H9 (cell line): Measurements from ENCODE around the gene SH2D6. TPM values are rescaled to one million over a fixed set of nuclear protein-coding genes. Genes with fewer than 3 reads are reported as not detected.

ENCODE experiments used
- DNase-seq: peaks from one replicate; pipeline ENCODE4 v3.0.0-alpha.2; 2017
- H2AFZ ChIP-seq: one replicate; pipeline ENCODE4 v1.6.1; 2013; ENCODE audit warnings: mild to moderate bottlenecking, low read length, control low read depth, moderate library complexity
- H2AK5ac ChIP-seq: 2 replicates; pipeline ENCODE4 v1.6.1; 2013; ENCODE audit warnings: low read length, control low read depth, mixed read lengths; ENCODE audit not compliant: insufficient read length
- H2BK120ac ChIP-seq: one replicate; pipeline ENCODE4 v1.6.1; 2013; ENCODE audit warnings: low read depth, mild to moderate bottlenecking, low read length, control low read depth, inconsistent platforms; ENCODE audit not compliant: poor library complexity, severe bottlenecking
- H2BK12ac ChIP-seq: 2 replicates; pipeline ENCODE4 v1.6.1; 2013; ENCODE audit warnings: low read length, control low read depth, mixed read lengths, low read depth; ENCODE audit not compliant: insufficient read length
- H2BK15ac ChIP-seq: 2 replicates; pipeline ENCODE4 v1.6.1; 2013; ENCODE audit warnings: low read depth, low read length, control low read depth
- H2BK20ac ChIP-seq: one replicate; pipeline ENCODE4 v1.6.1; 2013; ENCODE audit warnings: low read depth, mild to moderate bottlenecking, low read length, control low read depth, inconsistent platforms; ENCODE audit not compliant: poor library complexity, severe bottlenecking
- H2BK5ac ChIP-seq: 2 replicates; pipeline ENCODE4 v1.6.1; 2013; ENCODE audit warnings: low read length, control low read depth, mixed read lengths; ENCODE audit not compliant: insufficient read length
- H3K14ac ChIP-seq: 2 replicates; pipeline ENCODE4 v1.6.1; 2013; ENCODE audit warnings: low read length, control low read depth; ENCODE audit not compliant: insufficient read depth
- H3K18ac ChIP-seq: 2 replicates; pipeline ENCODE4 v1.6.1; 2013; ENCODE audit warnings: low read depth, mild to moderate bottlenecking, mixed read lengths, low read length, control low read depth; ENCODE audit not compliant: insufficient read length
- H3K23ac ChIP-seq: 2 replicates; pipeline ENCODE4 v1.6.1; 2013; ENCODE audit warnings: low read length, control low read depth, mixed read lengths, low read depth; ENCODE audit not compliant: insufficient read length
- H3K23me2 ChIP-seq: 2 replicates; pipeline ENCODE4 v1.6.1; 2013; ENCODE audit warnings: low read depth, mild to moderate bottlenecking, mixed read lengths, low read length, control low read depth; ENCODE audit not compliant: insufficient read length, poor library complexity, severe bottlenecking
- H3K27ac ChIP-seq: 2 replicates; pipeline ENCODE4 v1.5.1; 2013; ENCODE audit warnings: low read length, control low read depth, mixed read lengths, low read depth; ENCODE audit not compliant: insufficient read length
- H3K27me3 ChIP-seq: 2 replicates; pipeline ENCODE4 v1.6.1; 2013; ENCODE audit warnings: low read length, control low read depth, inconsistent platforms; ENCODE audit not compliant: insufficient read depth
- H3K4ac ChIP-seq: 2 replicates; pipeline ENCODE4 v1.6.1; 2013; ENCODE audit warnings: low read depth, mild to moderate bottlenecking, control low read depth, inconsistent platforms, low read length, moderate library complexity
- H3K4me1 ChIP-seq: 2 replicates; pipeline ENCODE4 v1.6.1; 2013; ENCODE audit warnings: low read length, control low read depth, inconsistent platforms; ENCODE audit not compliant: insufficient read depth
- H3K4me2 ChIP-seq: 2 replicates; pipeline ENCODE4 v1.6.1; 2013; ENCODE audit warnings: low read length, control low read depth, mixed read lengths; ENCODE audit not compliant: insufficient read length, insufficient read depth
- H3K56ac ChIP-seq: 2 replicates; pipeline ENCODE4 v1.6.1; 2013; ENCODE audit warnings: low read depth, mild to moderate bottlenecking, mixed read lengths, low read length, control low read depth; ENCODE audit not compliant: insufficient read length
- H3K79me1 ChIP-seq: 2 replicates; pipeline ENCODE4 v1.6.1; 2013; ENCODE audit warnings: low read depth, mild to moderate bottlenecking, moderate library complexity, low read length, control low read depth, inconsistent platforms; ENCODE audit not compliant: insufficient read depth, poor library complexity, severe bottlenecking
- H3K79me2 ChIP-seq: 2 replicates; pipeline ENCODE4 v1.6.1; 2013; ENCODE audit warnings: low read length, control low read depth, inconsistent platforms; ENCODE audit not compliant: insufficient read depth
- H3K9ac ChIP-seq: 2 replicates; pipeline ENCODE4 v1.6.1; 2013; ENCODE audit warnings: low read length, control low read depth, mixed read lengths; ENCODE audit not compliant: insufficient read length; ENCODE audit errors: extremely low read depth
- H3K9me3 ChIP-seq: one replicate; pipeline ENCODE4 v1.6.1; 2013; ENCODE audit warnings: low read depth, low read length, inconsistent platforms; ENCODE audit not compliant: control insufficient read depth
- H3T11ph ChIP-seq: one replicate; pipeline ENCODE4 v1.6.1; 2013; ENCODE audit warnings: mild to moderate bottlenecking, low read length, control low read depth, inconsistent platforms
- H4K20me1 ChIP-seq: one replicate; pipeline ENCODE4 v1.6.1; 2013; ENCODE audit not compliant: control insufficient read depth, insufficient read length, insufficient read depth
- H4K5ac ChIP-seq: 2 replicates; pipeline ENCODE4 v1.6.1; 2013; ENCODE audit warnings: low read depth, mild to moderate bottlenecking, mixed read lengths, low read length, control low read depth; ENCODE audit not compliant: insufficient read length
- H4K8ac ChIP-seq: replicated peaks from 2 replicates; pipeline ENCODE4 v1.6.1; 2013; ENCODE audit warnings: low read length, control low read depth, mixed read lengths, low read depth; ENCODE audit not compliant: insufficient read length
- H4K91ac ChIP-seq: 2 replicates; pipeline ENCODE4 v1.6.1; 2013; ENCODE audit warnings: low read depth, mild to moderate bottlenecking, moderate library complexity, mixed read lengths, low read length, control low read depth; ENCODE audit not compliant: insufficient read length
- H3K27ac Mint-ChIP-seq, 3 experiments: 2 replicates in 2 of 3; 3 replicates in 1 of 3; pipeline ENCODE4 v1.8.0; 2020 to 2021; ENCODE audit warnings: mixed read lengths in 3 of 3, mild to moderate bottlenecking in 1 of 3, moderate library complexity in 1 of 3
- H3K27me3 Mint-ChIP-seq: 2 replicates; pipeline ENCODE4 v1.8.0; 2021; ENCODE audit warnings: low read depth, mild to moderate bottlenecking, moderate library complexity, mixed read lengths
- H3K36me3 Mint-ChIP-seq, 3 experiments: 2 replicates in 2 of 3; 3 replicates in 1 of 3; pipeline ENCODE4 v1.8.0; 2020 to 2021; ENCODE audit warnings: low read depth in 3 of 3, mixed read lengths in 3 of 3; ENCODE audit not compliant: insufficient read depth in 1 of 3
- H3K4me1 Mint-ChIP-seq, 2 experiments: 2 replicates each; pipeline ENCODE4 v1.8.0; 2020; ENCODE audit warnings: mixed read lengths in 2 of 2
- H3K4me3 Mint-ChIP-seq, 2 experiments: 2 replicates in 1 of 2; 3 replicates in 1 of 2; pipeline ENCODE4 v1.8.0; 2020 to 2021; ENCODE audit warnings: mild to moderate bottlenecking in 2 of 2, mixed read lengths in 2 of 2, moderate library complexity in 1 of 2
- H3K9me3 Mint-ChIP-seq, 2 experiments: 2 replicates in 1 of 2; 3 replicates in 1 of 2; pipeline ENCODE4 v1.8.0; 2020; ENCODE audit warnings: mild to moderate bottlenecking in 2 of 2, mixed read lengths in 2 of 2, moderate library complexity in 1 of 2
- CTCF ChIP-seq: fragments of 200-600 bp; sonication (generic); conservative IDR thresholded peaks from 3 replicates; pipeline ENCODE4 v1.8.0; 2021; ENCODE audit warnings: antibody characterized with exemption, mild to moderate bottlenecking
- WGBS: extraction: QIAGEN DNeasy Blood & Tissue Kit; methylation state at CpG from one replicate; pipeline ENCODE4 v1.1.7; 2013; ENCODE audit warnings: missing lambda C conversion rate, low lambda C conversion rate, mixed read lengths; ENCODE audit not compliant: insufficient read length; ENCODE audit errors: extremely low coverage; 5-methylcytosine and 5-hydroxymethylcytosine counted together
- total RNA-seq: library from RNA; stranded (reverse); gene quantifications from 2 replicates; pipeline ENCODE4 v1.2.1, GENCODE V29; 2021

SH2D6 gene
- total RNA-seq, 1 experiment from 2014 or later, result 0.61 TPM

GRCh38 chr2:85462322-85462721 is 43.8 kb downstream of the SH2D6 start:
- Mint-ChIP-seq H3K9me3 (no peaks in the 10 kb centered on the region), H3K27me3 (peaks cover 1% of the 10 kb centered on the region), H3K27ac (no peak overlapping the region), H3K4me3 (no peak overlapping the region), H3K4me1 (peaks cover 24 to 29% of the 10 kb centered on the region in 2 experiments), H3K36me3 (peaks cover 0 to 4% (median 0%) of the 10 kb centered on the region in 3 experiments; a peak in 3 of 7 replicates)
- Histone ChIP-seq H2AK5ac (no peak overlapping the region), H3K27me3 (no peaks in the 10 kb centered on the region), H2BK120ac (no peak overlapping the region), H2AFZ (no peak overlapping the region), H3K4me1 (peaks cover 9% of the 10 kb centered on the region; the same call in 1 of the 2 replicates), H3K9ac (no peak overlapping the region), H3K79me2 (no peaks in the 10 kb centered on the region), H4K8ac (no peak overlapping the region), H2BK5ac (no peak overlapping the region), H3K27ac (no peak overlapping the region), H2BK15ac (no peak overlapping the region), H3K4ac (no peak overlapping the region), H3K56ac (no peak overlapping the region), H2BK12ac (no peak overlapping the region), H3K79me1 (no peaks in the 10 kb centered on the region), H3K14ac (no peak overlapping the region), H4K5ac (no peak overlapping the region), H3K4me2 (no peak overlapping the region), H3K23ac (no peak overlapping the region), H3K23me2 (no peaks in the 10 kb centered on the region), H2BK20ac (no peak overlapping the region), H4K91ac (no peak overlapping the region), H3K9me3 (no peaks in the 10 kb centered on the region), H4K20me1 (no peaks in the 10 kb centered on the region), H3K18ac (no peak overlapping the region), H3T11ph (no peak overlapping the region)
- no CpG with 5 or more reads among the region's 2 CpGs for WGBS
- no peak for TF ChIP-seq CTCF
- DNase-seq, result no peak
